Kidney epithelial cell (primary cell): Measurements from ENCODE around the gene ITGA4. TPM values are rescaled to one million over a fixed set of nuclear protein-coding genes. Genes with fewer than 3 reads are reported as not detected.

ENCODE experiments used
- DNase-seq: peaks from one replicate; pipeline ENCODE4 v3.0.0-alpha.2; 2010; ENCODE audit warnings: low read depth
- H3K27me3 ChIP-seq: 2 replicates; pipeline ENCODE4 v1.6.0; 2011; ENCODE audit warnings: low read length; ENCODE audit not compliant: control insufficient read depth, insufficient read depth
- H3K36me3 ChIP-seq: 2 replicates; pipeline ENCODE4 v1.5.1; 2011; ENCODE audit warnings: low read length; ENCODE audit not compliant: control insufficient read depth, insufficient read depth
- H3K4me3 ChIP-seq: 2 replicates; pipeline ENCODE4 v1.5.1; 2011; ENCODE audit warnings: low read depth, mild to moderate bottlenecking, control low read depth, low read length
- total RNA-seq: library from RNA; depleted of rRNA; stranded (reverse); fragments of >200 nt; gene quantifications from 2 replicates; pipeline ENCODE4 v1.2.3, GENCODE V29; 2015
- TF ChIP-seq, protein P1 (sequence below): IDR thresholded peaks from 2 replicates; pipeline ENCODE4 v1.5.1; 2011; ENCODE audit warnings: mild to moderate bottlenecking, moderate library complexity, low read length, control low read depth, inconsistent platforms; ENCODE audit not compliant: insufficient read depth, poor library complexity, severe bottlenecking

ITGA4 gene
- total RNA-seq, 1 donor from 2014 or later: 11.0 TPM

- Histone ChIP-seq H3K4me3 (no peak overlapping the region), H3K36me3 (no peaks in the 10 kb centered on the region), H3K27me3 (no peaks in the 10 kb centered on the region)
- TF ChIP-seq, protein P1, sequence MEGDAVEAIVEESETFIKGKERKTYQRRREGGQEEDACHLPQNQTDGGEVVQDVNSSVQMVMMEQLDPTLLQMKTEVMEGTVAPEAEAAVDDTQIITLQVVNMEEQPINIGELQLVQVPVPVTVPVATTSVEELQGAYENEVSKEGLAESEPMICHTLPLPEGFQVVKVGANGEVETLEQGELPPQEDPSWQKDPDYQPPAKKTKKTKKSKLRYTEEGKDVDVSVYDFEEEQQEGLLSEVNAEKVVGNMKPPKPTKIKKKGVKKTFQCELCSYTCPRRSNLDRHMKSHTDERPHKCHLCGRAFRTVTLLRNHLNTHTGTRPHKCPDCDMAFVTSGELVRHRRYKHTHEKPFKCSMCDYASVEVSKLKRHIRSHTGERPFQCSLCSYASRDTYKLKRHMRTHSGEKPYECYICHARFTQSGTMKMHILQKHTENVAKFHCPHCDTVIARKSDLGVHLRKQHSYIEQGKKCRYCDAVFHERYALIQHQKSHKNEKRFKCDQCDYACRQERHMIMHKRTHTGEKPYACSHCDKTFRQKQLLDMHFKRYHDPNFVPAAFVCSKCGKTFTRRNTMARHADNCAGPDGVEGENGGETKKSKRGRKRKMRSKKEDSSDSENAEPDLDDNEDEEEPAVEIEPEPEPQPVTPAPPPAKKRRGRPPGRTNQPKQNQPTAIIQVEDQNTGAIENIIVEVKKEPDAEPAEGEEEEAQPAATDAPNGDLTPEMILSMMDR: peak; percentile 87
- DNase-seq: no peak
These were observed 9.7 kb downstream of the ITGA4 start for GRCh38 chr2:181466661-181467576.

DNA sequence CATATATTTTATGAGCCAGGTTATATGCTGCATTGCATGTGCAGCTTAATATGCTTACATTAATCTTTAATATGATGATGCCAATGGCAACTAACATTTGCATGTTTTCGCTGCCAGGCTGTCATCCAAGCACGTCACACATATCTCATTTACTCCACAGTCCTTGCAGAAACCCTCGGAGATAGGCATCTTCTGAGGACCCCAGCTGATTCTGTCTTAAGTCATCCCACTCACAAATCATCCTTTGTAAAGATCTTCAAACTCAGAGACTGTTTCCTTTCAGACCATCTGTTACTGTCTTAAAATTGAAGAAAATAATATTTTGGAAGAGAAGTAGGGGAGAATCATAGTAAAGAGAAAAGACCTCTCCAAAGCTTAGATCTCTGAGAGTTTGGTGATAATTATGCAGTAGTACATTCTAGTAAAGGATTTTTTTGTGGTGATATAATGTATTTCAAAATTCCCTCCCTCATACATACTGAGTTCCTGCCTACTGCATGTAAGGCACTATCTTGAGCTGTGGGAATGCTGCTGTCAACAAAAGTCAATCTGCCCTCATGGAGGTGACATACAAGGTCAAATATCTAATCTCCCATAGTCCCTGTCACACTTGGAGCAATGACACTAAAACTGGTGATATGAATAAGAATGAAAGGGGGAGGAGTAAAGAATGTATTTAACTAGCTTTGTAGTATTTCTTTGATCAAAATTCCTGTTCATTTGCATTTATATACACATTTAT lies 11.0 kb downstream of the ITGA4 start:
- H3K36me3 ChIP-seq: no peaks in the 10 kb centered on the region
- H3K4me3 ChIP-seq: no peak overlapping the region
- no peaks in the 10 kb centered on the region for H3K27me3 ChIP-seq
- TF ChIP-seq, protein P1: no peak
- no peak for DNase-seq

DNA sequence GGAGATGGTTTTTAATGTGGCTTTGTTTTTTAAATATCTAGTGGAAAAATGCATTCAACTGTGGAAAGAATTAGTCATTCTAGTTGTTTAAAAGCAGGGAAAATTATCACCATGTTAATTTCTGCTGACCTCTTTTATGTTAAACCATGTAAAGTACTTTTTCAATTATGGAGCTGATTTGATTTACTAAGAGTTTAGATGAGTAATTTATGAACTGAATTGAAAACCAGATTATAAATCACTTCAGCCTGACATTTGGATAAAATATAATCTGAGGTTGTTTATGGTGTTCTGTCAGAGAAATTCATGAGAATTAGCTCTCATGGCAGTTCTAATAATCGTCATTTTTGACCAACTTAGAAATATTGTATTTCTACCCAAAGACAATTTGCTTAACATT lies 11.6 kb downstream of the ITGA4 start:
- H3K36me3 ChIP-seq: no peaks in the 10 kb centered on the region
- H3K27me3 ChIP-seq: no peaks in the 10 kb centered on the region
- TF ChIP-seq, protein P1: no peak
- H3K4me3 ChIP-seq: no peak overlapping the region
- no peak for DNase-seq

- H3K27me3 ChIP-seq: no peaks in the 10 kb centered on the region
- DNase-seq: no peak
- TF ChIP-seq, protein P1: no peak
- no peak overlapping the region for H3K4me3 ChIP-seq
- H3K36me3 ChIP-seq: no peaks in the 10 kb centered on the region
These were observed 14.0 kb downstream of the ITGA4 start for GRCh38 chr2:181471226-181471625.

DNA sequence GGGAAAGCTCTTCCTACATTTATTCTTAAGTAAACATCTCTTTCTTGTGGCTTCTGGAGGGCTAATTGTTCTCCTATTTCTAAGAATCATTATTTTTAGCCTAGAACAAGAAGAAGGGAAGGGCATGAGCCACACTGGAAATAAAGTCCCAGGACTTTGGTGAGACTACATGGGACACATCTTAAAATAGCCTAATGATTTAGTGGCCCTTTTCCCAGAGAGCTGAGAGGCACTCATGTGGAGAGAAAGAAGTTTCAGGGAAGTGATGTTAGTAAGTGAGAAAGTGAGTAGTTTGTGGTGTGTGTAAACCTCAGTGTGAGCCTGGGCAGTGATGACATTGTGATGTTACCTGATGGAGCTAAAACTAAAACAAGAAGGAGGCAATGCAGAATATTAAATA lies 14.6 kb downstream of the ITGA4 start:
- TF ChIP-seq, protein P1: no peak
- no peak overlapping the region for H3K4me3 ChIP-seq
- no peaks in the 10 kb centered on the region for H3K27me3 ChIP-seq
- no peaks in the 10 kb centered on the region for H3K36me3 ChIP-seq
- peak; percentile 42 for DNase-seq
